Esophagus mucosa (tissue), 1 donor: ENCODE results near the gene PTPRG. TPM values are rescaled to one million over a fixed set of nuclear protein-coding genes. Genes with fewer than 3 reads are reported as not detected.

Experiments used
- ATAC-seq: fragments of 200-7000 bp; cut with Tn5 transposase; one replicate; pipeline ENCODE4 v1.9.1; 2020
- total RNA-seq: library from RNA; stranded (reverse); gene quantifications from one replicate; pipeline ENCODE4 v1.2.4, GENCODE V29; 2023
- donor health status: DM: yes; HTN: yes; CAD: no.

Gene PTPRG
- total RNA-seq, 1 donor from 2014 or later, result 9.2 TPM

- ATAC-seq, result no peak
Observed at GRCh38 chr3:62027796-62028195, 466.4 kb downstream of the PTPRG start.

- no peak for ATAC-seq
Observed at GRCh38 chr3:62028236-62028635, 466.9 kb downstream of the PTPRG start.

GRCh38 chr3:62032738-62033137 lies 471.4 kb downstream of the PTPRG start:
- ATAC-seq, result no peak

GRCh38 chr3:62035402-62036057 lies 474.2 kb downstream of the PTPRG start:
- no peak for ATAC-seq

- ATAC-seq, result no peak
Observed at GRCh38 chr3:62036726-62037125, 475.4 kb downstream of the PTPRG start.

GRCh38 chr3:62038798-62039197 lies 477.4 kb downstream of the PTPRG start:
- ATAC-seq, result peak; percentile 68

GRCh38 chr3:62039586-62039985 lies 478.2 kb downstream of the PTPRG start:
- ATAC-seq, result no peak

- peak; percentile 83 for ATAC-seq
Observed at GRCh38 chr3:62041681-62042080, 480.3 kb downstream of the PTPRG start.

GRCh38 chr3:62044874-62045411 lies 483.6 kb downstream of the PTPRG start:
- no peak for ATAC-seq

- no peak for ATAC-seq
Observed at GRCh38 chr3:62046326-62046725, 485.0 kb downstream of the PTPRG start.

- ATAC-seq, result no peak
Observed at GRCh38 chr3:62048577-62048976, 487.2 kb downstream of the PTPRG start.

GRCh38 chr3:62049033-62049432 lies 487.7 kb downstream of the PTPRG start:
- ATAC-seq, result no peak

GRCh38 chr3:62051506-62051905 lies 490.1 kb downstream of the PTPRG start:
- ATAC-seq, result no peak

GRCh38 chr3:62052331-62052730 lies 491.0 kb downstream of the PTPRG start:
- no peak for ATAC-seq

- ATAC-seq, result no peak
Observed at GRCh38 chr3:62056658-62057057, 495.3 kb downstream of the PTPRG start.

GRCh38 chr3:62057339-62058047 lies 496.1 kb downstream of the PTPRG start:
- ATAC-seq, result no peak

GRCh38 chr3:62065985-62066693 lies 504.8 kb downstream of the PTPRG start:
- ATAC-seq, result no peak

- no peak for ATAC-seq
Observed at GRCh38 chr3:62068337-62068736, 507.0 kb downstream of the PTPRG start.

GRCh38 chr3:62070891-62071290 lies 509.5 kb downstream of the PTPRG start:
- no peak for ATAC-seq

GRCh38 chr3:62073038-62073437 lies 511.7 kb downstream of the PTPRG start:
- ATAC-seq, result no peak

GRCh38 chr3:62084558-62084957 lies 523.2 kb downstream of the PTPRG start:
- no peak for ATAC-seq

- no peak for ATAC-seq
Observed at GRCh38 chr3:62088472-62089104, 527.2 kb downstream of the PTPRG start.

- no peak for ATAC-seq
Observed at GRCh38 chr3:62090066-62090465, 528.7 kb downstream of the PTPRG start.
